Astrocyte (in vitro differentiated cells and primary cell): Measurements from ENCODE around the gene MLST8. TPM values are rescaled to one million over a fixed set of nuclear protein-coding genes. Genes with fewer than 3 reads are reported as not detected.

ENCODE experiments used
- DNase-seq: peaks from one replicate; pipeline ENCODE4 v3.0.0-alpha.2; 2010; ENCODE audit warnings: low read depth
- FAIRE-seq: peaks from 2 replicates; lab custom pipeline; 2011; peaks lifted over from hg19 to GRCh38; lab: Jason Lieb, UNC
- H2AFZ ChIP-seq: 2 replicates; pipeline ENCODE4 v1.6.0; 2012; ENCODE audit warnings: low read depth, low read length, inconsistent platforms
- H3K27ac ChIP-seq: 2 replicates; pipeline ENCODE4 v1.5.1; 2011; ENCODE audit warnings: low read depth, low read length, inconsistent platforms
- H3K27me3 ChIP-seq: 2 replicates; pipeline ENCODE4 v1.6.0; 2011; ENCODE audit warnings: low read length, inconsistent platforms; ENCODE audit not compliant: insufficient read depth
- H3K36me3 ChIP-seq: 2 replicates; pipeline ENCODE4 v1.5.1; 2011; ENCODE audit warnings: low read length, inconsistent platforms; ENCODE audit not compliant: insufficient read depth
- H3K4me1 ChIP-seq: 2 replicates; pipeline ENCODE4 v1.5.1; 2011; ENCODE audit warnings: low read length, inconsistent platforms; ENCODE audit not compliant: insufficient read depth
- H3K4me2 ChIP-seq: 2 replicates; pipeline ENCODE4 v1.6.0; 2012; ENCODE audit warnings: low read length, inconsistent platforms
- H3K4me3 ChIP-seq: 2 replicates; pipeline ENCODE4 v1.5.1; 2011; ENCODE audit warnings: low read depth, mild to moderate bottlenecking, low read length, inconsistent platforms; ENCODE audit not compliant: insufficient read depth
- H3K79me2 ChIP-seq: 2 replicates; pipeline ENCODE4 v1.6.0; 2012; ENCODE audit warnings: mild to moderate bottlenecking, low read length, inconsistent platforms; ENCODE audit not compliant: insufficient read depth
- H3K9ac ChIP-seq: 2 replicates; pipeline ENCODE4 v1.6.0; 2012; ENCODE audit warnings: mild to moderate bottlenecking, low read length, inconsistent platforms
- H3K9me3 ChIP-seq: 2 replicates; pipeline ENCODE4 v1.5.1; 2012; ENCODE audit warnings: low read depth, mild to moderate bottlenecking, low read length, inconsistent platforms; ENCODE audit not compliant: insufficient read depth
- H4K20me1 ChIP-seq: 2 replicates; pipeline ENCODE4 v1.6.0; 2012; ENCODE audit warnings: low read length, inconsistent platforms; ENCODE audit not compliant: insufficient read depth
- H3K27ac Mint-ChIP-seq: one replicate; pipeline ENCODE4 v1.8.0; 2021; ENCODE audit warnings: mild to moderate bottlenecking, mixed read lengths; ENCODE audit not compliant: unreplicated experiment
- H3K27me3 Mint-ChIP-seq: one replicate; pipeline ENCODE4 v1.8.0; 2021; ENCODE audit warnings: low read depth, mixed read lengths; ENCODE audit not compliant: unreplicated experiment
- H3K36me3 Mint-ChIP-seq: one replicate; pipeline ENCODE4 v1.8.0; 2021; ENCODE audit warnings: low read depth, mixed read lengths; ENCODE audit not compliant: unreplicated experiment
- H3K4me1 Mint-ChIP-seq: one replicate; pipeline ENCODE4 v1.8.0; 2021; ENCODE audit warnings: low read depth, mixed read lengths; ENCODE audit not compliant: unreplicated experiment
- H3K4me3 Mint-ChIP-seq: one replicate; pipeline ENCODE4 v1.8.0; 2021; ENCODE audit warnings: mild to moderate bottlenecking, moderate library complexity, mixed read lengths; ENCODE audit not compliant: unreplicated experiment
- H3K9me3 Mint-ChIP-seq: one replicate; pipeline ENCODE4 v1.8.0; 2021; ENCODE audit warnings: mild to moderate bottlenecking, mixed read lengths; ENCODE audit not compliant: unreplicated experiment
- CTCF ChIP-seq: IDR thresholded peaks from 2 replicates; pipeline ENCODE4 v1.5.1; 2011; ENCODE audit warnings: low read depth, mild to moderate bottlenecking, inconsistent platforms, low read length, moderate library complexity; ENCODE audit not compliant: insufficient read depth
- EZH2 ChIP-seq: IDR thresholded peaks from 2 replicates; pipeline ENCODE4 v1.6.1; 2012; ENCODE audit warnings: mild to moderate bottlenecking, low read length, inconsistent platforms; ENCODE audit not compliant: insufficient read depth
- total RNA-seq: library from RNA; stranded (reverse); gene quantifications from 2 replicates; pipeline ENCODE4 v1.2.1, GENCODE V29; 2021

The MLST8 gene
- total RNA-seq, 1 donor from 2014 or later, result 34.7 TPM

- no peak overlapping the region for H2AFZ ChIP-seq
- Mint-ChIP-seq H3K9me3 (no peaks in the 10 kb centered on the region), H3K4me1 (no peaks in the 10 kb centered on the region), H3K27me3 (no peaks in the 10 kb centered on the region), H3K4me3 (no peak overlapping the region), H3K36me3 (peaks cover 6% of the 10 kb centered on the region), H3K27ac (no peak overlapping the region)
- no peaks in the 10 kb centered on the region for H3K9me3 ChIP-seq
- H3K79me2 ChIP-seq, result no peaks in the 10 kb centered on the region
- no peak for DNase-seq
- FAIRE-seq, result no peak
- TF ChIP-seq EZH2 (no peak), CTCF (no peak)
- no peak overlapping the region for H3K4me2 ChIP-seq
- H4K20me1 ChIP-seq, result peaks cover 42% of the 10 kb centered on the region
- H3K36me3 ChIP-seq, result peaks cover 4% of the 10 kb centered on the region
- no peak overlapping the region for H3K4me3 ChIP-seq
- H3K4me1 ChIP-seq, result peaks cover 10% of the 10 kb centered on the region
- no peak overlapping the region for H3K27ac ChIP-seq
- no peak overlapping the region for H3K9ac ChIP-seq
- H3K27me3 ChIP-seq, result peaks cover 4% of the 10 kb centered on the region
Observed at GRCh38 chr16:2234813-2235170, 29.5 kb downstream of the MLST8 start.

GRCh38 chr16:2235234-2235651, 30.0 kb downstream of the MLST8 start:
- no peaks in the 10 kb centered on the region for H3K27me3 Mint-ChIP-seq

More at GRCh38 chr16:2235234-2235651, 30.0 kb downstream of the MLST8 start:
- TF ChIP-seq EZH2, result no peak
- TF ChIP-seq CTCF, result no peak
- no peak overlapping the region for H3K4me3 ChIP-seq
- H2AFZ ChIP-seq, result no peak overlapping the region
- no peak overlapping the region for H3K9ac ChIP-seq
- peaks cover 4% of the 10 kb centered on the region for H3K36me3 ChIP-seq
- no peaks in the 10 kb centered on the region for H3K9me3 ChIP-seq
- no peak overlapping the region for H3K4me2 ChIP-seq
- H3K79me2 ChIP-seq, result no peaks in the 10 kb centered on the region
- H3K27me3 ChIP-seq, result peaks cover 4% of the 10 kb centered on the region
- DNase-seq (no peak), FAIRE-seq (no peak)
- Mint-ChIP-seq H3K36me3 (peaks cover 3% of the 10 kb centered on the region), H3K9me3 (no peaks in the 10 kb centered on the region), H3K4me3 (no peak overlapping the region), H3K27ac (no peak overlapping the region), H3K4me1 (no peaks in the 10 kb centered on the region)
- H3K4me1 ChIP-seq, result peaks cover 10% of the 10 kb centered on the region
- peaks cover 39% of the 10 kb centered on the region for H4K20me1 ChIP-seq
- H3K27ac ChIP-seq, result no peak overlapping the region
